Trophoblast cell (in vitro differentiated cells and primary cell): ENCODE measurements around the gene STK36.

Source experiments
- DNase-seq, 2 donors: peaks; one replicate each; pipeline ENCODE4 v3.0.0-alpha.2; 2016
- H2AFZ ChIP-seq: 2 replicates; pipeline ENCODE4 v1.6.1; 2013; ENCODE audit warnings: low read length, moderate library complexity, mild to moderate bottlenecking; ENCODE audit not compliant: insufficient read depth, poor library complexity
- H2AK5ac ChIP-seq: 2 replicates; pipeline ENCODE4 v1.6.1; 2013; ENCODE audit warnings: mild to moderate bottlenecking, low read length
- H2BK120ac ChIP-seq: 2 replicates; pipeline ENCODE4 v1.6.1; 2013; ENCODE audit warnings: low read length, mild to moderate bottlenecking, moderate library complexity; ENCODE audit not compliant: insufficient read depth, poor library complexity
- H2BK12ac ChIP-seq: 2 replicates; pipeline ENCODE4 v1.6.1; 2013; ENCODE audit warnings: mild to moderate bottlenecking, low read length, moderate library complexity
- H2BK5ac ChIP-seq: 2 replicates; pipeline ENCODE4 v1.6.1; 2013; ENCODE audit warnings: low read length, low read depth, moderate library complexity, mild to moderate bottlenecking; ENCODE audit not compliant: poor library complexity
- H3K14ac ChIP-seq: 2 replicates; pipeline ENCODE4 v1.6.1; 2013; ENCODE audit warnings: mild to moderate bottlenecking, low read length
- H3K18ac ChIP-seq: 2 replicates; pipeline ENCODE4 v1.6.1; 2013; ENCODE audit warnings: mild to moderate bottlenecking, low read length
- H3K23ac ChIP-seq: 2 replicates; pipeline ENCODE4 v1.6.1; 2013; ENCODE audit warnings: low read length
- H3K27ac ChIP-seq: 2 replicates; pipeline ENCODE4 v1.5.1; 2013; ENCODE audit warnings: low read depth, mild to moderate bottlenecking, inconsistent platforms, low read length, moderate library complexity
- H3K27me3 ChIP-seq: 2 replicates; pipeline ENCODE4 v1.6.1; 2013; ENCODE audit warnings: inconsistent platforms, mild to moderate bottlenecking, low read length, moderate library complexity; ENCODE audit not compliant: insufficient read depth
- H3K36me3 ChIP-seq, 2 experiments: 1 replicate in 1 of 2; 2 replicates in 1 of 2; pipeline ENCODE4 v1.6.1; 2013; ENCODE audit warnings: low read length in 2 of 2, mild to moderate bottlenecking in 2 of 2, moderate library complexity in 1 of 2; ENCODE audit not compliant: insufficient read depth in 2 of 2, control insufficient read depth in 1 of 2
- H3K4ac ChIP-seq: 2 replicates; pipeline ENCODE4 v1.6.1; 2013; ENCODE audit warnings: low read depth, mild to moderate bottlenecking, low read length, moderate library complexity
- H3K4me1 ChIP-seq, 2 experiments: 1 replicate in 1 of 2; 2 replicates in 1 of 2; pipeline ENCODE4 v1.6.1; 2013; ENCODE audit warnings: low read length in 2 of 2, mild to moderate bottlenecking in 2 of 2, moderate library complexity in 1 of 2; ENCODE audit not compliant: insufficient read depth in 2 of 2, control insufficient read depth in 1 of 2
- H3K4me2 ChIP-seq: 2 replicates; pipeline ENCODE4 v1.6.1; 2013; ENCODE audit warnings: inconsistent platforms, mild to moderate bottlenecking, low read length, moderate library complexity
- H3K4me3 ChIP-seq: 2 replicates; pipeline ENCODE4 v1.5.1; 2013; ENCODE audit warnings: mild to moderate bottlenecking, low read depth, low read length, inconsistent platforms
- H3K79me1 ChIP-seq: one replicate; pipeline ENCODE4 v1.6.1; 2013; ENCODE audit warnings: low read length
- H3K79me2 ChIP-seq: 2 replicates; pipeline ENCODE4 v1.6.1; 2013; ENCODE audit warnings: low read length, mild to moderate bottlenecking; ENCODE audit not compliant: control insufficient read depth, insufficient read depth, poor library complexity
- H3K9ac ChIP-seq: 2 replicates; pipeline ENCODE4 v1.6.1; 2013; ENCODE audit warnings: mild to moderate bottlenecking, low read length
- H3K9me3 ChIP-seq: 2 replicates; pipeline ENCODE4 v1.6.1; 2013; ENCODE audit warnings: low read depth, mild to moderate bottlenecking, control low read depth, inconsistent platforms, low read length; ENCODE audit not compliant: insufficient read depth
- H4K12ac ChIP-seq: 2 replicates; pipeline ENCODE4 v1.6.1; 2013; ENCODE audit warnings: low read depth, mild to moderate bottlenecking, low read length, moderate library complexity
- H4K8ac ChIP-seq: 2 replicates; pipeline ENCODE4 v1.6.1; 2013; ENCODE audit warnings: low read depth, mild to moderate bottlenecking, low read length, moderate library complexity
- H4K91ac ChIP-seq: one replicate; pipeline ENCODE4 v1.6.1; 2013; ENCODE audit warnings: low read depth, mild to moderate bottlenecking, low read length, moderate library complexity
- whole genome bisulfite sequencing: extraction: QIAGEN DNeasy Blood & Tissue Kit; methylation state at CpG from one replicate; pipeline ENCODE4 v1.1.7; 2013; ENCODE audit warnings: missing lambda C conversion rate; ENCODE audit not compliant: insufficient read length, insufficient coverage; ENCODE audit errors: extremely low coverage; 5-methylcytosine and 5-hydroxymethylcytosine counted together

Gene STK36

GRCh38 chr2:218711550-218711929 lies 39.7 kb downstream of the STK36 start:
- Histone ChIP-seq H2BK12ac (no peak overlapping the region), H3K4me2 (peak overlapping the region; percentile 69), H3K79me2 (peaks cover 6% of the 10 kb centered on the region), H3K27ac (no peak overlapping the region), H3K27me3 (no peaks in the 10 kb centered on the region), H4K91ac (no peak overlapping the region), H3K23ac (no peak overlapping the region), H3K36me3 (peaks cover 0 to 2% of the 10 kb centered on the region in 2 experiments), H2AFZ (no peak overlapping the region), H3K9me3 (no peaks in the 10 kb centered on the region), H2AK5ac (no peak overlapping the region), H4K8ac (no peak overlapping the region), H3K79me1 (peaks cover 4% of the 10 kb centered on the region), H3K9ac (no peak overlapping the region), H3K14ac (no peak overlapping the region), H2BK5ac (no peak overlapping the region), H4K12ac (no peak overlapping the region), H3K4me1 (peaks cover 0 to 5% of the 10 kb centered on the region in 2 experiments), H3K18ac (no peak overlapping the region), H2BK120ac (no peak overlapping the region), H3K4ac (peak overlapping the region; percentile 84), H3K4me3 (no peak overlapping the region)
- DNase-seq, result no peak
- WGBS, result no CpG with 5 or more reads among the region's 5 CpGs

- no peak overlapping the region for H3K4ac ChIP-seq
- H3K4me3 ChIP-seq, result no peak overlapping the region
- DNase-seq, result no peak
- peaks cover 4% of the 10 kb centered on the region for H3K79me1 ChIP-seq
- H3K14ac ChIP-seq, result no peak overlapping the region
- WGBS, result no CpG with 5 or more reads among the region's 2 CpGs
- peak overlapping the region; percentile 4 for H3K23ac ChIP-seq
- H3K27ac ChIP-seq, result no peak overlapping the region
- no peak overlapping the region for H4K91ac ChIP-seq
- H2AK5ac ChIP-seq, result no peak overlapping the region
- no peak overlapping the region for H4K12ac ChIP-seq
- peak overlapping the region; percentile 22 for H3K9ac ChIP-seq
- H3K36me3 ChIP-seq, result peaks cover 2 to 4% of the 10 kb centered on the region in 2 experiments
- H3K18ac ChIP-seq, result no peak overlapping the region
- H2AFZ ChIP-seq, result no peak overlapping the region
- H3K4me2 ChIP-seq, result peak overlapping the region; percentile 12
- H3K27me3 ChIP-seq, result no peaks in the 10 kb centered on the region
- no peak overlapping the region for H4K8ac ChIP-seq
- H3K79me2 ChIP-seq, result peaks cover 6% of the 10 kb centered on the region
- H2BK12ac ChIP-seq, result no peak overlapping the region
- H3K9me3 ChIP-seq, result no peaks in the 10 kb centered on the region
- no peak overlapping the region for H2BK5ac ChIP-seq
- H2BK120ac ChIP-seq, result no peak overlapping the region
- H3K4me1 ChIP-seq, result peaks cover 0 to 5% of the 10 kb centered on the region in 2 experiments
Observed at GRCh38 chr2:218713922-218714321, 42.0 kb downstream of the STK36 start.

GRCh38 chr2:218716070-218716469 lies 44.2 kb downstream of the STK36 start:
- no peaks in the 10 kb centered on the region for H3K9me3 ChIP-seq
- no CpG with 5 or more reads among the region's 4 CpGs for WGBS
- no peaks in the 10 kb centered on the region for H3K4me1 ChIP-seq

GRCh38 chr2:218717262-218717661 lies 45.4 kb downstream of the STK36 start:
- no peak overlapping the region for H4K8ac ChIP-seq
- H2BK120ac ChIP-seq, result no peak overlapping the region
- H3K9ac ChIP-seq, result no peak overlapping the region
- H3K9me3 ChIP-seq, result no peaks in the 10 kb centered on the region
- H3K27me3 ChIP-seq, result no peaks in the 10 kb centered on the region
- no peak overlapping the region for H4K91ac ChIP-seq
- no peak overlapping the region for H3K14ac ChIP-seq
- H3K36me3 ChIP-seq, result peaks cover 2 to 4% of the 10 kb centered on the region in 2 experiments
- no peak overlapping the region for H3K27ac ChIP-seq
- no peaks in the 10 kb centered on the region for H3K79me1 ChIP-seq
- DNase-seq, result peak in 1 of 2 donors; percentile 20
- no peaks in the 10 kb centered on the region for H3K4me1 ChIP-seq
- H3K79me2 ChIP-seq, result peaks cover 2% of the 10 kb centered on the region
- no CpG with 5 or more reads among the region's 3 CpGs for WGBS
- no peak overlapping the region for H2AFZ ChIP-seq
- H3K18ac ChIP-seq, result no peak overlapping the region
- no peak overlapping the region for H2AK5ac ChIP-seq
- no peak overlapping the region for H3K4me2 ChIP-seq
- H2BK5ac ChIP-seq, result no peak overlapping the region
- H4K12ac ChIP-seq, result no peak overlapping the region
- H3K23ac ChIP-seq, result no peak overlapping the region
- H3K4ac ChIP-seq, result peak overlapping the region; percentile 10
- no peak overlapping the region for H2BK12ac ChIP-seq
- no peak overlapping the region for H3K4me3 ChIP-seq

More at GRCh38 chr2:218716070-218716469, 44.2 kb downstream of the STK36 start:
- H3K27me3 ChIP-seq, result no peaks in the 10 kb centered on the region
- no peak overlapping the region for H3K27ac ChIP-seq
- H3K79me2 ChIP-seq, result peaks cover 2% of the 10 kb centered on the region
- H4K91ac ChIP-seq, result no peak overlapping the region
- no peak overlapping the region for H2AFZ ChIP-seq
- H3K4me2 ChIP-seq, result no peak overlapping the region
- H3K14ac ChIP-seq, result no peak overlapping the region
- H3K4me3 ChIP-seq, result no peak overlapping the region
- H3K18ac ChIP-seq, result no peak overlapping the region
- no peak overlapping the region for H3K4ac ChIP-seq
- H3K79me1 ChIP-seq, result no peaks in the 10 kb centered on the region
- H3K9ac ChIP-seq, result no peak overlapping the region
- no peak overlapping the region for H2AK5ac ChIP-seq
- H2BK12ac ChIP-seq, result no peak overlapping the region
- peaks cover 2 to 4% of the 10 kb centered on the region in 2 experiments for H3K36me3 ChIP-seq
- no peak overlapping the region for H4K12ac ChIP-seq
- DNase-seq, result no peak
- no peak overlapping the region for H3K23ac ChIP-seq
- no peak overlapping the region for H2BK5ac ChIP-seq
- H2BK120ac ChIP-seq, result no peak overlapping the region
- no peak overlapping the region for H4K8ac ChIP-seq
